Measurements from ENCODE around the gene ATP8A2. TPM values are rescaled to one million over a fixed set of nuclear protein-coding genes. Genes with fewer than 3 reads are reported as not detected.

Gene ATP8A2
- total and polyA plus RNA-seq, 9 of the 15 experiments (the other 6 are each of a cell fraction or from before 2014, with no cell fraction given) = under 0.01 to 0.33 (median 0.06) TPM; not detected in 4

GRCh38 chr13:25682276-25682675, 310.5 kb downstream of the ATP8A2 start:
- Histone ChIP-seq H2AFZ (ENCODE audit: low read depth, low read length) (no peak overlapping the region), H3K9ac (ENCODE audit: insufficient read depth in 1 of 2, low read depth in 2 of 2, low read length in 2 of 2) (no peak overlapping the region), H4K20me1 (replicated peaks; ENCODE audit: control insufficient read depth, insufficient read depth, low read length) (no peaks in the 10 kb centered on the region), H3K4me2 (ENCODE audit: insufficient read depth, low read length) (no peak overlapping the region), H3K27ac (ENCODE audit: extremely low read depth, low read depth, low read length) (no peak overlapping the region), H3K9me1 (ENCODE audit: control insufficient read depth, insufficient read depth, low read length) (no peaks in the 10 kb centered on the region), H3K4me1 (replicated peaks in 1 of 2; ENCODE audit: control insufficient read depth in 2 of 2, insufficient read depth in 2 of 2, low read length in 2 of 2) (no peaks in the 10 kb centered on the region), H3K79me2 (ENCODE audit: control insufficient read depth, insufficient read depth, low read length) (no peaks in the 10 kb centered on the region), H3K27me3 (ENCODE audit: control insufficient read depth in 2 of 2, insufficient read depth in 2 of 2, low read length in 2 of 2) (no peaks in the 10 kb centered on the region; a peak in 1 of 5 replicates), H3K4me3 (no peak overlapping the region), H3K36me3 (ENCODE audit: control insufficient read depth, insufficient read depth, low read length) (no peaks in the 10 kb centered on the region), H3K9me3 (replicated peaks; ENCODE audit: control insufficient read depth, insufficient read depth, low read depth, low read length) (no peaks in the 10 kb centered on the region)
- ATAC-seq (no peak), FAIRE-seq (no peak), DNase-seq (ENCODE audit: extremely low read depth in 1 of 4, low spot score in 3 of 4) (no peak)
- in situ Hi-C loops (cut with MboI) (no loop called here), intact Hi-C loops (cut with micrococcal nuclease) (no loop called here)
- BruUV-seq (replicated peaks) = no TSS peak
- CTCF ChIA-PET (ENCODE audit: low intra/inter-chr PET ratio) = no interaction called here
- TF ChIP-seq KAT2B (IDR thresholded peaks at IDR 0.05; ENCODE audit: low read depth, low read length) = no peak
- TF ChIP-seq MED1 (CRISPR knock-in tag; IDR thresholded peaks at IDR 0.05; ENCODE audit: borderline replicate concordance) = no peak
- no peak for TF ChIP-seq SNAPC5 (CRISPR knock-in tag; IDR thresholded peaks at IDR 0.05)
- TF ChIP-seq RFX5 (IDR thresholded peaks at IDR 0.05; ENCODE audit: low read depth, low read length) = no peak
- no peak for TF ChIP-seq JUND (IDR thresholded peaks at IDR 0.05; ENCODE audit: borderline replicate concordance, low read depth, low read length)
- no peak for TF ChIP-seq JUND (tag; IDR thresholded peaks at IDR 0.05; ENCODE audit: borderline replicate concordance, low read depth, low read length)
- no peak for TF ChIP-seq PRPF4 (IDR thresholded peaks at IDR 0.05; ENCODE audit: insufficient read depth, low read depth, low read length, poor library complexity, severe bottlenecking)
- no peak for TF ChIP-seq XRCC3 (IDR thresholded peaks at IDR 0.05)
- no peak for TF ChIP-seq ZNF347 (CRISPR knock-in tag; IDR thresholded peaks at IDR 0.05; ENCODE audit: low read depth)
- TF ChIP-seq PHTF2 (CRISPR knock-in tag; IDR thresholded peaks at IDR 0.05) = no peak
- TF ChIP-seq GTF3C2 (IDR thresholded peaks at IDR 0.05; ENCODE audit: borderline replicate concordance, extremely low read depth, insufficient read length) = no peak
- no peak for TF ChIP-seq TSC22D4 (tag; IDR thresholded peaks at IDR 0.05)
- no peak for TF ChIP-seq ARID4B (CRISPR knock-in tag; IDR thresholded peaks at IDR 0.05)
- no peak for TF ChIP-seq NKRF (IDR thresholded peaks at IDR 0.05; ENCODE audit: borderline replicate concordance)
- POLR2A ChIA-PET = no interaction called here
- WGBS (ENCODE audit: insufficient coverage, low coverage, missing lambda C conversion rate) = 2% methylated on average over 8 of the region's 9 CpGs

Data from K562 (cell line).